SK-N-MC (cell line): ENCODE results near the gene FOXA1.

Experiments used
- DNase-seq: peaks from one replicate; pipeline ENCODE4 v3.0.0-alpha.2; 2011; ENCODE audit warnings: low read depth, low spot score
- H3K27ac ChIP-seq: fragments of 200-600 bp; sonication (generic); 2 replicates; pipeline ENCODE4 v1.5.1; 2016; ENCODE audit warnings: mixed run types
- H3K36me3 ChIP-seq: fragments of 200-600 bp; sonication (generic); 2 replicates; pipeline ENCODE4 v1.6.1; 2017; ENCODE audit warnings: antibody characterized with exemption, low read length, mixed read lengths; ENCODE audit not compliant: insufficient read depth
- H3K4me3 ChIP-seq: fragments of 200-600 bp; sonication (generic); 2 replicates; pipeline ENCODE4 v1.5.1; 2016
- H3K9ac ChIP-seq: fragments of 200-600 bp; sonication (generic); 2 replicates; pipeline ENCODE4 v1.8.0; 2017; ENCODE audit warnings: mixed run types, mixed read lengths; ENCODE audit not compliant: insufficient read length
- H3K9me3 ChIP-seq: fragments of 200-600 bp; sonication (generic); 2 replicates; pipeline ENCODE4 v1.6.1; 2017; ENCODE audit warnings: low read depth, mild to moderate bottlenecking, antibody characterized with exemption, low read length, moderate library complexity, mixed read lengths
- EZH2 ChIP-seq: fragments of 200-600 bp; sonication (generic); IDR thresholded peaks from one replicate; pipeline ENCODE4 v1.6.1; 2017; ENCODE audit warnings: antibody characterized with exemption
- FOXP2 ChIP-seq: optimal IDR thresholded peaks from 2 replicates; pipeline ENCODE3; 2011; ENCODE audit warnings: mild to moderate bottlenecking, moderate library complexity; ENCODE audit not compliant: insufficient read depth; ENCODE audit errors: extremely low read length, control extremely low read depth
- POLR2AphosphoS5 ChIP-seq: IDR thresholded peaks from 2 replicates; pipeline ENCODE4 v1.6.1; 2012; ENCODE audit warnings: mild to moderate bottlenecking, low read depth, low read length, borderline replicate concordance

FOXA1 gene

GRCh38 chr14:37580146-37580545 is 14.9 kb downstream of the FOXA1 start:
- Histone ChIP-seq H3K9ac (no peak overlapping the region), H3K4me3 (no peak overlapping the region), H3K27ac (no peak overlapping the region), H3K36me3 (no peaks in the 10 kb centered on the region), H3K9me3 (no peaks in the 10 kb centered on the region)
- TF ChIP-seq POLR2AphosphoS5: no peak
- TF ChIP-seq EZH2: no peak
- TF ChIP-seq FOXP2: no peak
- no peak for DNase-seq

GRCh38 chr14:37579274-37579673 is 15.8 kb downstream of the FOXA1 start:
- no peaks in the 10 kb centered on the region for H3K9me3 ChIP-seq
- no peak overlapping the region for H3K4me3 ChIP-seq
- DNase-seq: no peak
- no peaks in the 10 kb centered on the region for H3K36me3 ChIP-seq
- no peak overlapping the region for H3K9ac ChIP-seq
- no peak for TF ChIP-seq EZH2
- TF ChIP-seq POLR2AphosphoS5: no peak
- no peak for TF ChIP-seq FOXP2
- H3K27ac ChIP-seq: no peak overlapping the region

GRCh38 chr14:37573356-37573755 is 21.7 kb downstream of the FOXA1 start:
- no peak for DNase-seq
- no peak for TF ChIP-seq POLR2AphosphoS5
- TF ChIP-seq EZH2: no peak
- TF ChIP-seq FOXP2: no peak
- no peak overlapping the region for H3K27ac ChIP-seq
- H3K36me3 ChIP-seq: no peaks in the 10 kb centered on the region
- H3K9me3 ChIP-seq: no peaks in the 10 kb centered on the region
- no peak overlapping the region for H3K4me3 ChIP-seq
- H3K9ac ChIP-seq: no peak overlapping the region

GRCh38 chr14:37571391-37571790 is 23.7 kb downstream of the FOXA1 start:
- no peak overlapping the region for H3K9ac ChIP-seq
- H3K27ac ChIP-seq: no peak overlapping the region
- H3K36me3 ChIP-seq: no peaks in the 10 kb centered on the region
- TF ChIP-seq POLR2AphosphoS5: no peak
- TF ChIP-seq FOXP2: no peak
- no peak for TF ChIP-seq EZH2
- no peak overlapping the region for H3K4me3 ChIP-seq
- H3K9me3 ChIP-seq: no peaks in the 10 kb centered on the region
- no peak for DNase-seq

GRCh38 chr14:37569729-37570128 is 25.3 kb downstream of the FOXA1 start:
- H3K4me3 ChIP-seq: no peak overlapping the region
- TF ChIP-seq POLR2AphosphoS5 (no peak), FOXP2 (no peak), EZH2 (no peak)
- DNase-seq: no peak
- no peak overlapping the region for H3K27ac ChIP-seq
- no peaks in the 10 kb centered on the region for H3K9me3 ChIP-seq
- H3K9ac ChIP-seq: no peak overlapping the region
- no peaks in the 10 kb centered on the region for H3K36me3 ChIP-seq

- Histone ChIP-seq H3K27ac (no peak overlapping the region), H3K9ac (no peak overlapping the region), H3K4me3 (no peak overlapping the region), H3K9me3 (no peaks in the 10 kb centered on the region), H3K36me3 (no peaks in the 10 kb centered on the region)
- DNase-seq: no peak
- TF ChIP-seq FOXP2 (no peak), EZH2 (no peak), POLR2AphosphoS5 (no peak)
Measured at GRCh38 chr14:37566811-37567371, 28.2 kb downstream of the FOXA1 start.

- H3K27ac ChIP-seq: no peak overlapping the region
- H3K36me3 ChIP-seq: no peaks in the 10 kb centered on the region
- H3K9me3 ChIP-seq: no peaks in the 10 kb centered on the region
- TF ChIP-seq POLR2AphosphoS5: no peak
- TF ChIP-seq EZH2: no peak
- no peak for TF ChIP-seq FOXP2
- H3K4me3 ChIP-seq: no peak overlapping the region
- DNase-seq: no peak
- H3K9ac ChIP-seq: no peak overlapping the region
Measured at GRCh38 chr14:37565550-37565949, 29.5 kb downstream of the FOXA1 start.

GRCh38 chr14:37563189-37563588 is 31.9 kb downstream of the FOXA1 start:
- TF ChIP-seq POLR2AphosphoS5: no peak
- TF ChIP-seq FOXP2: no peak
- no peak for TF ChIP-seq EZH2

GRCh38 chr14:37559386-37559785 is 35.7 kb downstream of the FOXA1 start:
- H3K36me3 ChIP-seq: no peaks in the 10 kb centered on the region
- no peak overlapping the region for H3K4me3 ChIP-seq
- H3K9ac ChIP-seq: no peak overlapping the region
- no peak for TF ChIP-seq EZH2
- no peak for TF ChIP-seq POLR2AphosphoS5
- TF ChIP-seq FOXP2: no peak
- H3K27ac ChIP-seq: no peak overlapping the region
- H3K9me3 ChIP-seq: no peaks in the 10 kb centered on the region
- no peak for DNase-seq

More at GRCh38 chr14:37563189-37563588, 31.9 kb downstream of the FOXA1 start:
- no peak overlapping the region for H3K27ac ChIP-seq
- no peaks in the 10 kb centered on the region for H3K9me3 ChIP-seq
- no peak for DNase-seq
- H3K9ac ChIP-seq: no peak overlapping the region
- H3K36me3 ChIP-seq: no peaks in the 10 kb centered on the region
- H3K4me3 ChIP-seq: no peak overlapping the region
